Measurements from ENCODE around the gene OCSTAMP.

- TF ChIP-seq, protein P1, sequence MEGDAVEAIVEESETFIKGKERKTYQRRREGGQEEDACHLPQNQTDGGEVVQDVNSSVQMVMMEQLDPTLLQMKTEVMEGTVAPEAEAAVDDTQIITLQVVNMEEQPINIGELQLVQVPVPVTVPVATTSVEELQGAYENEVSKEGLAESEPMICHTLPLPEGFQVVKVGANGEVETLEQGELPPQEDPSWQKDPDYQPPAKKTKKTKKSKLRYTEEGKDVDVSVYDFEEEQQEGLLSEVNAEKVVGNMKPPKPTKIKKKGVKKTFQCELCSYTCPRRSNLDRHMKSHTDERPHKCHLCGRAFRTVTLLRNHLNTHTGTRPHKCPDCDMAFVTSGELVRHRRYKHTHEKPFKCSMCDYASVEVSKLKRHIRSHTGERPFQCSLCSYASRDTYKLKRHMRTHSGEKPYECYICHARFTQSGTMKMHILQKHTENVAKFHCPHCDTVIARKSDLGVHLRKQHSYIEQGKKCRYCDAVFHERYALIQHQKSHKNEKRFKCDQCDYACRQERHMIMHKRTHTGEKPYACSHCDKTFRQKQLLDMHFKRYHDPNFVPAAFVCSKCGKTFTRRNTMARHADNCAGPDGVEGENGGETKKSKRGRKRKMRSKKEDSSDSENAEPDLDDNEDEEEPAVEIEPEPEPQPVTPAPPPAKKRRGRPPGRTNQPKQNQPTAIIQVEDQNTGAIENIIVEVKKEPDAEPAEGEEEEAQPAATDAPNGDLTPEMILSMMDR (IDR thresholded peaks at IDR 0.05): no peak
- TF ChIP-seq ZFX (IDR thresholded peaks at IDR 0.05; ENCODE audit: borderline replicate concordance): no peak
Measured at GRCh38 chr20:46578745-46579144, 28.3 kb upstream of the OCSTAMP start.

Measured in 22Rv1 (cell line).